Colonic mucosa (tissue), 4 donors: ENCODE results near the gene SLC38A10. TPM values are rescaled to one million over a fixed set of nuclear protein-coding genes. Genes with fewer than 3 reads are reported as not detected.

Source experiments
- DNase-seq: peaks from one replicate; pipeline ENCODE4 v3.0.0-alpha.2; 2020
- H3K27ac ChIP-seq: fragments of 200-600 bp; one replicate; pipeline ENCODE4 v1.8.0; 2021
- H3K27me3 ChIP-seq: fragments of 200-600 bp; one replicate; pipeline ENCODE4 v1.8.0; 2021
- H3K36me3 ChIP-seq: fragments of 200-600 bp; one replicate; pipeline ENCODE4 v1.8.0; 2021
- H3K4me1 ChIP-seq: fragments of 200-600 bp; one replicate; pipeline ENCODE4 v1.8.0; 2021; ENCODE audit warnings: mild to moderate bottlenecking
- H3K4me3 ChIP-seq: fragments of 200-600 bp; one replicate; pipeline ENCODE4 v1.8.0; 2021
- H3K9ac ChIP-seq, 2 donors: one replicate each; pipeline ENCODE4 v1.7.0; 2013; ENCODE audit warnings: control low read depth in 2 of 2, low read depth in 2 of 2, low read length in 2 of 2
- H3K9me3 ChIP-seq: fragments of 200-600 bp; one replicate; pipeline ENCODE4 v1.8.0; 2021
- intact Hi-C: fragments of 100-400 bp; cut with DNase I; formaldehyde crosslinking; loops from one replicate; pipeline ENCODE4 v1.14.1; 2022
- total RNA-seq, 2 donors: library from RNA; stranded (reverse); fragmentation: NEBNext Ultra II Directional in 1 of 2; extraction: Animal tissue kit (Norgen Biotek cat#: 25700) in 1 of 2; gene quantifications; one replicate each; pipeline ENCODE4 v1.2.1, GENCODE V29; 2021
- TF ChIP-seq, protein P1 (sequence below): fragments of 200-600 bp; IDR thresholded peaks from one replicate; pipeline ENCODE4 v1.8.0; 2022; ENCODE audit warnings: antibody characterized with exemption, mild to moderate bottlenecking
- donor health status: healthy.
- donor health status: DM: no; HTN: no; CAD: no.
- donor health status: DM: no; HTN: no; CAD: no.

SLC38A10 gene
- total RNA-seq, 2 donors from 2014 or later: 67.5 to 139 TPM

DNA sequence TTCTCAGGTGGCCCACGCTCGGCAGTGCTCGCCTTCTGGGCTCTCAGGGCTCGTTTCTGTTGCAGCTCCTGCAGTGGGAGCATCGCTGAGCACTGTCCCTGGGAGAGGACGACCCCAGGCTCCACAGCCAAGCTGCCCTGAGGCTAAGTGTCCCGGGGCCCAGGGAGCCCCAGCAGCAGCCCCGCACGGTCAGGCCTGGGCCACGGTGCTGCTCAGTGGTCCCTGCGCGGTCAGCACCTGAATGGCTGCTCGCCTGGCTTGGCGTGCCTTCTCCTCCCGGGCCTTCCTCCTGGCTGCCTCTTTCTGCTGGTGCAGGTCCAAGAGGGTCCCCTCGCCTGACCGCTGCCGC, 95.7 kb downstream of the SLC38A10 start:
- Histone ChIP-seq H3K9ac (no peak overlapping the region), H3K9me3 (no peaks in the 10 kb centered on the region), H3K4me3 (no peak overlapping the region), H3K27ac (no peak overlapping the region), H3K36me3 (no peaks in the 10 kb centered on the region), H3K4me1 (no peaks in the 10 kb centered on the region), H3K27me3 (no peaks in the 10 kb centered on the region)
- intact Hi-C loops: no loop called here
- TF ChIP-seq, protein P1, sequence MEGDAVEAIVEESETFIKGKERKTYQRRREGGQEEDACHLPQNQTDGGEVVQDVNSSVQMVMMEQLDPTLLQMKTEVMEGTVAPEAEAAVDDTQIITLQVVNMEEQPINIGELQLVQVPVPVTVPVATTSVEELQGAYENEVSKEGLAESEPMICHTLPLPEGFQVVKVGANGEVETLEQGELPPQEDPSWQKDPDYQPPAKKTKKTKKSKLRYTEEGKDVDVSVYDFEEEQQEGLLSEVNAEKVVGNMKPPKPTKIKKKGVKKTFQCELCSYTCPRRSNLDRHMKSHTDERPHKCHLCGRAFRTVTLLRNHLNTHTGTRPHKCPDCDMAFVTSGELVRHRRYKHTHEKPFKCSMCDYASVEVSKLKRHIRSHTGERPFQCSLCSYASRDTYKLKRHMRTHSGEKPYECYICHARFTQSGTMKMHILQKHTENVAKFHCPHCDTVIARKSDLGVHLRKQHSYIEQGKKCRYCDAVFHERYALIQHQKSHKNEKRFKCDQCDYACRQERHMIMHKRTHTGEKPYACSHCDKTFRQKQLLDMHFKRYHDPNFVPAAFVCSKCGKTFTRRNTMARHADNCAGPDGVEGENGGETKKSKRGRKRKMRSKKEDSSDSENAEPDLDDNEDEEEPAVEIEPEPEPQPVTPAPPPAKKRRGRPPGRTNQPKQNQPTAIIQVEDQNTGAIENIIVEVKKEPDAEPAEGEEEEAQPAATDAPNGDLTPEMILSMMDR: no peak
- DNase-seq: no peak

DNA sequence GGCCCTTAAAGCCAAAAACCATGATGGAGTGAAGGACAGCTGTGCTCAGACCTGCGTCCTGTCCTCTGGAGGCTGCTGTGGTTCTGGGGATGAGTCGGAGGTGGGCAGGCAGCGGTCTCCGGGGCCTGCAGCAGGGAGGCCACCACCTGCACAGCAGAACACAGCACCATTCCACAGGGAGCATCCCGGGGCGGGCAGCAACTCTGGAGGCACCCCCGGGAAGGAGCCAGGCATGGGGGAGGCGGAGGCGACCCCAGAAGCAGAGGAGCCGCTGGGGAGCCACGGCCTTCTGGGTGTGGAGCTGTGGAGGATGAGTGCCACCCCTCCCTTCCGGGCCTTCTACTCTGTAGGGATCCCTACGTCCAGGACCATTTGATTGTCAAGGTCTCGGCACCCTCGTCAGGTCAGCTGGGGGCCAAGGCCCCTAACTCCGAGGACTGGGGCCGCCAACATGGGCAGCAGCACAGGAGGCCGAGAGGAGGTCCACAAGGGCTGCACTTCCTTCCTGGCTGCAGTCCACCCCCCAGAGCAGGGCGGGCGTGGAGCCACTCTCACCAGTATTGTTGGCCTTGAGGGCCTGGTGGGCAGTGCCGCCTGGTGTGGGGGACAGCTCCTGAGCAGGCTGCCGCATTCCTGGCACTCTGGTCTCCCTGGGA, 96.2 kb downstream of the SLC38A10 start:
- H3K4me3 ChIP-seq: no peak overlapping the region
- intact Hi-C loops: no loop called here
- H3K4me1 ChIP-seq: no peaks in the 10 kb centered on the region
- H3K36me3 ChIP-seq: no peaks in the 10 kb centered on the region
- TF ChIP-seq, protein P1: no peak
- no peak overlapping the region for H3K27ac ChIP-seq
- H3K9me3 ChIP-seq: no peaks in the 10 kb centered on the region
- no peak overlapping the region for H3K9ac ChIP-seq
- DNase-seq: no peak
- no peaks in the 10 kb centered on the region for H3K27me3 ChIP-seq

DNA sequence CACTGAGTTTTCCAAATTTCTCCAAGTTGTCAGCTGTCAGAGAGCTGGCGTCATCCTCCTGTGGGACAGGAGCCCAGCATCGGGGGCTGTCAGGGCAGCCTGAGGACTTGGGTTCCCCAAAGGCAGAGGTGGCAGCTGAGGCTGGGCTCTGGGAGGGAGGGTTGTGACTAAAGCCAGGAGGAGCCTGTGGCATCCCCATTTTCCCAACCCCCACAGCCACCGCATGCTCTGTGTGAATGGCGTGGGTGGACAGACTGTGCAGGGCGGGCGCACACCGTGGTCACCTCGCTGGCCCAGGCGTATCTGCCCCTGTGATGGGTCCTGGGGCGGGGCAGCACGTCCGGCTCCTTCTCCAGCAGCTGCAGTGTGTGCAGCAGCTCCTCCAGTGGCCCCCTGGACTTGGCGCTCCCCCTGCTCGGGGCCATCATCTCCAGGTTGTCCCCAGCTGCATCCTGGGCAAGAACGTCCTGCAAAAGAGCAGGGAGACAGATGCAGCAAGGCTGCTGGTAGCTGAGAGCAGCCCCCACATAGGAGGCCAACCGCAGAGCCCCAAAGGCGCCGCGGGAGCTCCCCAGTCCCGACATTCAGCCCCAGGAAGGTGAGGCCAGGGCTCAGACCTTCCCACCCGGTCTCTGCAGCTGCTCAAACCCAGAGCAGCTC, 97.1 kb downstream of the SLC38A10 start:
- Histone ChIP-seq H3K27ac (no peak overlapping the region), H3K9me3 (no peaks in the 10 kb centered on the region), H3K27me3 (no peaks in the 10 kb centered on the region), H3K4me1 (no peaks in the 10 kb centered on the region), H3K9ac (no peak overlapping the region), H3K36me3 (no peaks in the 10 kb centered on the region), H3K4me3 (no peak overlapping the region)
- TF ChIP-seq, protein P1: no peak
- intact Hi-C loops: no loop called here
- no peak for DNase-seq

DNA sequence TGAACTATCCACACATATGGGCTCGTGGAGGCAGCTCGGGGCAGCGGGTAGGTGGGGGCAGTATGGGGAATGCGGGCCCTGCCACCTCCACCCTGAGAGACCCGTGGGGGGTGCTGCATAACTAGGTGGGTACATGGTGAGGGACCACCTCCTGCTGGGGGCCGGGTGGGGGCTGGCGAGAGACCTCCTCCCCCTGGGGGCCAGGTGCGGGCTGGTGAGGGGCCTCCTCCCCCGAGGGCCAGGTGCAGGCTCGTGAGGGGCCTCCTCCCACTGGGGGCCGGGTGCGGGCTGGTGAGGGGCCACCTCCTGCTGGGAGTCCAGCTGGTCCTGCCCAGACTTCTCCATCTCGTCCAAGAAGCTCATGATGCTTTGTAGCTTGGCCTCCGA, 97.7 kb downstream of the SLC38A10 start:
- Histone ChIP-seq H3K9me3 (no peaks in the 10 kb centered on the region), H3K4me1 (no peaks in the 10 kb centered on the region), H3K4me3 (no peak overlapping the region), H3K27ac (no peak overlapping the region), H3K27me3 (no peaks in the 10 kb centered on the region), H3K36me3 (no peaks in the 10 kb centered on the region), H3K9ac (no peak overlapping the region)
- TF ChIP-seq, protein P1: no peak
- no peak for DNase-seq
- intact Hi-C loops: no loop called here

DNA sequence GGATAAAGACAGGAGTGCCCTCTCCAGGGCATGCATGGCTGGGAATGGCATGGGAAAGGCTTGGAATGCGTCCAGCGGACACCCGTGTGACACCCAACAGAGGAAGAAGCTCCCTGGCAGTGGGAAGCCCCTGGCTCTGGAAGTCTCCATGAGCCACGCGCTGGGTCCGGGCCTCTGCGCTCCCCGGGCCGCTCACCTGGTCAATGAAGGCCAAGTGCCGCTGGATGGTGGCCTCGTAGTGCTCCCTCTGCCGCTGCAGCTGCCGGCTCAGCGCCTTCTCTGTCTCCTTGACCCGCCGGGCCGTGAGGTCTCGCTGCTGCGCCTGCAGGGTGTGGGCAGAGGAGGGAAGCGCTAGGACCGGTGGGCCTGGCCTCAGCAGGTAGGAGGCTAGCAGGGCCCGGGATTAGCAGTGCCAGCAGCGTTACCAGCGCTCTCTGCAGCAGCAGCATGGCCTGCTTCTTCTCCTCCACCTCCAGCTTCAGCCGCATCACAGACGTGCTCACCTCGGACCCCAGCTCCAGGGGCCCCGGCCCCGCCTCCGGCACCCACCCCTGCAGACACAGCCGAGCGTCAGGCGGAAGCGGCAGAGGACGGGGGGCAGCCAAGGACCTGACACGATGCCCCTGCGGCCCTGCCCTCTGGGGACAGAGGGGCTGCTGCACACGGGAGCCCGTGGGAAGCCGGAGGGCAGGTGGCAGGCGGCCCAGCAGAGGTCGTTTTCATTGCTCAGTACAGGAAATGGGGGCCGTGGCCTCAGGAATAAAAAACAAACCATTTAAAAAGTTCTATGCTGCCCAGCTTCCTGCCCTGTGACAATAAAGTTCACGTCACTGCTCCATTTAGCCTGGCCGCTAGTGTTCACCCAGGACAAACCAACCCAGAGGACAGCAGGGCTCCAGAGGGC, 98.3 kb downstream of the SLC38A10 start:
- Histone ChIP-seq H3K9me3 (no peaks in the 10 kb centered on the region), H3K4me3 (no peak overlapping the region), H3K27ac (no peak overlapping the region), H3K4me1 (no peaks in the 10 kb centered on the region), H3K27me3 (no peaks in the 10 kb centered on the region), H3K9ac (no peak overlapping the region), H3K36me3 (no peaks in the 10 kb centered on the region)
- intact Hi-C loops: no loop called here
- no peak for DNase-seq
- TF ChIP-seq, protein P1: no peak
